CD4-positive, alpha-beta T cell (primary cell): ENCODE data around the gene CFAP70. TPM values are rescaled to one million over a fixed set of nuclear protein-coding genes. Genes with fewer than 3 reads are reported as not detected.

ENCODE experiments used
- ATAC-seq: fragments of 200-7000 bp; cut with Tn5 transposase; one replicate; pipeline ENCODE4 v1.10.0; 2022; ENCODE audit warnings: mild to moderate bottlenecking; ENCODE audit not compliant: poor library complexity
- CTCF ChIA-PET: fragments of 350-600 bp; sonication (Branson Sonifier 250); formaldehyde crosslinking; loops from one replicate; lab custom pipeline; 2021; ENCODE audit warnings: antibody characterized with exemption, inconsistent platforms; lab: Charles Lee
- POLR2A ChIA-PET: fragments of 350-600 bp; sonication (Branson Sonifier 250); formaldehyde crosslinking; loops from one replicate; lab custom pipeline; 2021; ENCODE audit warnings: antibody characterized with exemption, inconsistent platforms; lab: Charles Lee
- DNase-seq, 14 experiments: peaks; one replicate each; pipeline ENCODE4 v3.0.0-alpha.2; 2013 to 2020; ENCODE audit warnings: mixed read lengths in 2 of 14
- H3K27ac ChIP-seq, 2 donors: one replicate each; pipeline versions ENCODE4 v1.5.1 to v1.7.0; 2013; ENCODE audit warnings: low read length in 2 of 2, low read depth in 1 of 2, mild to moderate bottlenecking in 1 of 2
- H3K27me3 ChIP-seq, 2 experiments: 1 replicate in 1 of 2; 2 replicates in 1 of 2; pipeline versions ENCODE4 v1.6.1 to v1.7.0; 2013; ENCODE audit warnings: low read length in 2 of 2, control low read depth in 1 of 2, mild to moderate bottlenecking in 1 of 2, moderate library complexity in 1 of 2; ENCODE audit not compliant: insufficient read depth in 2 of 2, control insufficient read depth in 1 of 2
- H3K36me3 ChIP-seq: one replicate; pipeline ENCODE4 v1.6.1; 2013; ENCODE audit warnings: low read length, control low read depth; ENCODE audit not compliant: insufficient read depth
- H3K4me1 ChIP-seq: one replicate; pipeline ENCODE4 v1.6.1; 2013; ENCODE audit warnings: low read length, control low read depth; ENCODE audit not compliant: insufficient read depth
- H3K4me3 ChIP-seq: one replicate; pipeline ENCODE4 v1.5.1; 2013; ENCODE audit warnings: mild to moderate bottlenecking, low read length, moderate library complexity
- H3K9me3 ChIP-seq, 2 experiments: 1 replicate in 1 of 2; 2 replicates in 1 of 2; pipeline versions ENCODE4 v1.6.1 to v1.7.0; 2013; ENCODE audit warnings: low read length in 2 of 2, mild to moderate bottlenecking in 2 of 2, control low read depth in 1 of 2, moderate library complexity in 1 of 2; ENCODE audit not compliant: control insufficient read depth in 1 of 2, insufficient read depth in 1 of 2
- H3K27ac Mint-ChIP-seq: one replicate; pipeline ENCODE4 v1.8.0; 2020; ENCODE audit warnings: mixed read lengths
- H3K27me3 Mint-ChIP-seq: one replicate; pipeline ENCODE4 v1.8.0; 2021; ENCODE audit warnings: mixed read lengths
- H3K36me3 Mint-ChIP-seq: one replicate; pipeline ENCODE4 v1.8.0; 2021; ENCODE audit warnings: low read depth, mixed read lengths
- H3K4me1 Mint-ChIP-seq: one replicate; pipeline ENCODE4 v1.8.0; 2021; ENCODE audit warnings: low read depth, mixed read lengths
- H3K4me3 Mint-ChIP-seq: one replicate; pipeline ENCODE4 v1.8.0; 2020; ENCODE audit warnings: mild to moderate bottlenecking, mixed read lengths
- H3K9me3 Mint-ChIP-seq: one replicate; pipeline ENCODE4 v1.8.0; 2020; ENCODE audit warnings: mixed read lengths
- CTCF ChIP-seq: fragments of 200-600 bp; IDR thresholded peaks from one replicate; pipeline ENCODE4 v1.8.0; 2022; ENCODE audit warnings: antibody characterized with exemption, mild to moderate bottlenecking
- intact Hi-C, 2 experiments: fragments of 100-400 bp; cut with DNase I in 1 of 2; cut with micrococcal nuclease in 1 of 2; formaldehyde crosslinking; loops; one replicate each; pipeline versions ENCODE4 v1.15.1 to v1.9.0; 2023 to 2025; cut with DNase I, micrococcal nuclease
- total RNA-seq, 174 experiments: library from RNA in 2 of 174; stranded (reverse) in 2 of 174; gene quantifications; one replicate each; pipeline ENCODE4 v1.2.3 and lab custom pipeline; 2021 to 2026

Gene CFAP70
- total RNA-seq, 2 experiments from 2014 or later: 2.6 TPM

- H3K9me3 ChIP-seq: no peaks in the 10 kb centered on the region
- no peak for DNase-seq
- H3K36me3 ChIP-seq: peaks cover 16% of the 10 kb centered on the region
- no peaks in the 10 kb centered on the region for H3K27me3 Mint-ChIP-seq
- no peak overlapping the region for H3K27ac ChIP-seq
- H3K4me3 ChIP-seq: no peak overlapping the region
- no peaks in the 10 kb centered on the region for H3K4me1 ChIP-seq
- no peaks in the 10 kb centered on the region for H3K27me3 ChIP-seq
- no peak overlapping the region for H3K27ac Mint-ChIP-seq
- no peak for TF ChIP-seq CTCF
- ChIA-PET POLR2A (no interaction called here), CTCF (no interaction called here)
- H3K4me3 Mint-ChIP-seq: no peak overlapping the region
- H3K36me3 Mint-ChIP-seq: peaks cover 45% of the 10 kb centered on the region
- H3K9me3 Mint-ChIP-seq: no peaks in the 10 kb centered on the region
- intact Hi-C loops: loop anchor here in 1 of 2 experiments (5.0 kb wide), 1 partner anchor 47 kb away; the partner anchor contains the start of gene ANXA7
- ATAC-seq: no peak
- peaks cover 3% of the 10 kb centered on the region for H3K4me1 Mint-ChIP-seq
These were observed 6.3 kb upstream of the CFAP70 start for GRCh38 chr10:73364964-73365363.

- peaks cover 24% of the 10 kb centered on the region for H3K4me1 Mint-ChIP-seq
- intact Hi-C loops: loop anchor here (2.0 to 5.0 kb wide), 5 partner anchors 55 to 268 kb away; partner anchors contain the start of genes MRPS16 (in 2 of the 2), ANXA7 (in 1 of the 2) and P4HA1 (in 1 of the 2)
- Histone ChIP-seq H3K27ac (no peak overlapping the region), H3K9me3 (no peaks in the 10 kb centered on the region), H3K4me3 (no peak overlapping the region), H3K4me1 (peaks cover 7% of the 10 kb centered on the region), H3K27me3 (no peaks in the 10 kb centered on the region), H3K36me3 (no peaks in the 10 kb centered on the region)
- H3K4me3 Mint-ChIP-seq: no peak overlapping the region
- DNase-seq: no peak
- H3K27me3 Mint-ChIP-seq: no peaks in the 10 kb centered on the region
- ChIA-PET POLR2A (interaction anchor here (1.1 to 3.0 kb wide), 7 partner anchors 13 to 1303 kb away, joined by 3 to 18 read pairs (median 6); partner anchors contain the start of genes DNAJC9, MRPS16 and PPP3CB), CTCF (no interaction called here)
- H3K27ac Mint-ChIP-seq: no peak overlapping the region
- H3K36me3 Mint-ChIP-seq: peaks cover 8% of the 10 kb centered on the region
- no peak for TF ChIP-seq CTCF
- no peak for ATAC-seq
- H3K9me3 Mint-ChIP-seq: no peaks in the 10 kb centered on the region
These were observed 828 bp upstream of the CFAP70 start for GRCh38 chr10:73359492-73359891.

GRCh38 chr10:73357821-73358220 lies 843 bp downstream of the CFAP70 start:
- Histone ChIP-seq H3K9me3 (no peaks in the 10 kb centered on the region), H3K4me3 (peak overlapping the region; percentile 82), H3K36me3 (no peaks in the 10 kb centered on the region), H3K4me1 (peaks cover 7% of the 10 kb centered on the region), H3K27me3 (no peaks in the 10 kb centered on the region), H3K27ac (peak overlapping the region; percentile 75 to 83)
- peaks cover 24% of the 10 kb centered on the region for H3K4me1 Mint-ChIP-seq
- DNase-seq: no peak
- TF ChIP-seq CTCF: no peak
- intact Hi-C loops: loop anchor here (2.0 to 5.0 kb wide), 5 partner anchors 57 to 269 kb away; partner anchors contain the start of genes MRPS16 (in 2 of the 2), ANXA7 (in 1 of the 2) and P4HA1 (in 1 of the 2)
- ATAC-seq: no peak
- H3K27me3 Mint-ChIP-seq: no peaks in the 10 kb centered on the region
- ChIA-PET POLR2A (interaction anchor here (0.6 to 3.0 kb wide), 7 partner anchors 13 to 1090 kb away, joined by 3 to 18 read pairs (median 4); partner anchors contain the start of genes ANXA7, DNAJC9, MRPS16 and PPP3CB), CTCF (no interaction called here)
- peak overlapping the region; percentile 95 for H3K27ac Mint-ChIP-seq
- H3K36me3 Mint-ChIP-seq: peaks cover 6% of the 10 kb centered on the region
- no peaks in the 10 kb centered on the region for H3K9me3 Mint-ChIP-seq
- H3K4me3 Mint-ChIP-seq: peak overlapping the region; percentile 98
